OCI-LY7 (cell line): ENCODE results near the gene THRB. TPM values are rescaled to one million over a fixed set of nuclear protein-coding genes. Genes with fewer than 3 reads are reported as not detected.

Source experiments
- BruUV-seq: library from RNA; stranded (reverse); fragments of 400-500 nt; replicated peaks from 2 replicates; lab custom pipeline; 2021; lab: Mats Ljungman, UMichigan
- CTCF ChIA-PET: fragments of 300-600 bp; sonication (Branson Sonifier 250); formaldehyde crosslinking; loops from one replicate; lab custom pipeline; 2022; ENCODE audit warnings: antibody characterized with exemption; ENCODE audit not compliant: unreplicated experiment; lab: Charles Lee
- POLR2A ChIA-PET: fragments of 300-600 bp; sonication (Branson Sonifier 250); formaldehyde crosslinking; loops from one replicate; lab custom pipeline; 2022; ENCODE audit warnings: antibody characterized with exemption; lab: Charles Lee
- DNase-seq: peaks from one replicate; pipeline ENCODE4 v3.0.0-alpha.2; 2015; ENCODE audit warnings: low spot score
- H2AFZ ChIP-seq: fragments of 200-600 bp; sonication (generic), shearing (Covaris generic); 2 replicates; pipeline ENCODE4 v1.6.1; 2014; ENCODE audit warnings: mild to moderate bottlenecking, antibody characterized with exemption, low read length, moderate library complexity
- H3K27ac ChIP-seq: fragments of 200-600 bp; sonication (generic); 2 replicates; pipeline ENCODE4 v1.5.1; 2014; ENCODE audit warnings: mixed run types, low read depth, mild to moderate bottlenecking, moderate library complexity, low read length, inconsistent platforms; ENCODE audit not compliant: poor library complexity, severe bottlenecking
- H3K36me3 ChIP-seq: fragments of 200-600 bp; sonication (generic); 2 replicates; pipeline ENCODE4 v1.6.1; 2014; ENCODE audit warnings: mild to moderate bottlenecking, antibody characterized with exemption, low read length, moderate library complexity, mixed read lengths; ENCODE audit not compliant: insufficient read depth
- H3K4me1 ChIP-seq: fragments of 200-600 bp; sonication (generic); 2 replicates; pipeline ENCODE4 v1.5.1; 2014; ENCODE audit warnings: mild to moderate bottlenecking, low read length; ENCODE audit not compliant: insufficient read depth, poor library complexity, severe bottlenecking
- H3K4me2 ChIP-seq: fragments of 200-600 bp; sonication (generic); 2 replicates; pipeline ENCODE4 v1.6.1; 2014; ENCODE audit warnings: mild to moderate bottlenecking, low read length
- H3K4me3 ChIP-seq: fragments of 200-600 bp; sonication (generic); 2 replicates; pipeline ENCODE4 v1.5.1; 2014; ENCODE audit warnings: mild to moderate bottlenecking, low read depth, low read length; ENCODE audit not compliant: poor library complexity, severe bottlenecking
- H3K79me2 ChIP-seq: fragments of 200-600 bp; sonication (generic); 2 replicates; pipeline ENCODE4 v1.6.1; 2016; ENCODE audit warnings: low read depth, mild to moderate bottlenecking, low read length, moderate library complexity, mixed read lengths; ENCODE audit not compliant: insufficient read depth
- H3K9me2 ChIP-seq: fragments of 200-600 bp; sonication (generic); 2 replicates; pipeline ENCODE4 v1.6.1; 2016; ENCODE audit warnings: mild to moderate bottlenecking, low read length, mixed read lengths; ENCODE audit not compliant: insufficient read depth
- H3K9me3 ChIP-seq: fragments of 200-600 bp; sonication (generic); 2 replicates; pipeline ENCODE4 v1.6.1; 2014; ENCODE audit warnings: mild to moderate bottlenecking, mixed run types, low read length, mixed read lengths
- H4K20me1 ChIP-seq: fragments of 200-600 bp; sonication (generic); 2 replicates; pipeline ENCODE4 v1.6.1; 2014; ENCODE audit warnings: mild to moderate bottlenecking, antibody characterized with exemption, low read length, moderate library complexity, mixed read lengths; ENCODE audit not compliant: insufficient read depth
- CTCF ChIP-seq: fragments of 200-600 bp; sonication (generic); conservative IDR thresholded peaks from 2 replicates; pipeline ENCODE4 v1.5.1; 2014; ENCODE audit warnings: mild to moderate bottlenecking, antibody characterized with exemption, low read length, moderate library complexity, mixed read lengths
- EZH2phosphoT487 ChIP-seq: fragments of 200-600 bp; sonication (generic); IDR thresholded peaks from 2 replicates; pipeline ENCODE4 v1.6.1; 2018; ENCODE audit warnings: low read depth, borderline replicate concordance, mild to moderate bottlenecking, mixed run types, antibody characterized with exemption, low read length, moderate library complexity, mixed read lengths
- intact Hi-C: fragments of 100-400 bp; cut with micrococcal nuclease; formaldehyde crosslinking; loops from one replicate; pipeline ENCODE4 v1.10.0; 2022; ENCODE audit not compliant: unreplicated experiment
- total RNA-seq, 2 experiments: library from RNA; depleted of rRNA in 1 of 2; stranded (reverse); fragments of >200 nt in 1 of 2; shearing (Covaris generic) in 1 of 2; gene quantifications; 2 replicates each; pipeline ENCODE4 v1.2.3, GENCODE V29; 2014 to 2022

THRB gene
- total RNA-seq, 2 experiments from 2014 or later = not detected

GRCh38 chr3:24435584-24435983 lies 59.1 kb downstream of the THRB start:
- no peak overlapping the region for H2AFZ ChIP-seq
- no peak overlapping the region for H3K4me2 ChIP-seq
- no peak overlapping the region for H3K4me3 ChIP-seq
- no peak for DNase-seq
- no peaks in the 10 kb centered on the region for H3K4me1 ChIP-seq
- no peaks in the 10 kb centered on the region for H3K9me3 ChIP-seq
- H3K36me3 ChIP-seq = no peaks in the 10 kb centered on the region
- no peak overlapping the region for H3K27ac ChIP-seq
- ChIA-PET POLR2A (no interaction called here), CTCF (no interaction called here)
- H3K9me2 ChIP-seq = no peaks in the 10 kb centered on the region
- intact Hi-C loops = no loop called here
- no peaks in the 10 kb centered on the region for H4K20me1 ChIP-seq
- H3K79me2 ChIP-seq = no peaks in the 10 kb centered on the region
- BruUV-seq = no TSS peak
- TF ChIP-seq CTCF = no peak
- no peak for TF ChIP-seq EZH2phosphoT487

- H2AFZ ChIP-seq = no peak overlapping the region
- intact Hi-C loops = no loop called here
- H3K79me2 ChIP-seq = no peaks in the 10 kb centered on the region
- H4K20me1 ChIP-seq = no peaks in the 10 kb centered on the region
- no peak overlapping the region for H3K4me3 ChIP-seq
- TF ChIP-seq EZH2phosphoT487 (no peak), CTCF (no peak)
- H3K4me2 ChIP-seq = no peak overlapping the region
- no peaks in the 10 kb centered on the region for H3K9me3 ChIP-seq
- H3K27ac ChIP-seq = no peak overlapping the region
- ChIA-PET CTCF (no interaction called here), POLR2A (no interaction called here)
- no peaks in the 10 kb centered on the region for H3K9me2 ChIP-seq
- DNase-seq = no peak
- H3K36me3 ChIP-seq = no peaks in the 10 kb centered on the region
- no peaks in the 10 kb centered on the region for H3K4me1 ChIP-seq
- no TSS peak for BruUV-seq
Measured at GRCh38 chr3:24434651-24435050, 60.0 kb downstream of the THRB start.

- H3K9me3 ChIP-seq = no peaks in the 10 kb centered on the region
- POLR2A ChIA-PET = no interaction called here
Measured at GRCh38 chr3:24433838-24434591, 60.6 kb downstream of the THRB start.

More at GRCh38 chr3:24433838-24434591, 60.6 kb downstream of the THRB start:
- no peak overlapping the region for H2AFZ ChIP-seq
- BruUV-seq = no TSS peak
- no peaks in the 10 kb centered on the region for H3K4me1 ChIP-seq
- H3K79me2 ChIP-seq = no peaks in the 10 kb centered on the region
- intact Hi-C loops = no loop called here
- TF ChIP-seq CTCF (no peak), EZH2phosphoT487 (no peak)
- H3K4me3 ChIP-seq = no peak overlapping the region
- H3K27ac ChIP-seq = no peak overlapping the region
- no peak overlapping the region for H3K4me2 ChIP-seq
- H3K36me3 ChIP-seq = no peaks in the 10 kb centered on the region
- CTCF ChIA-PET = no interaction called here
- no peaks in the 10 kb centered on the region for H4K20me1 ChIP-seq
- DNase-seq = no peak
- no peaks in the 10 kb centered on the region for H3K9me2 ChIP-seq
